Measurements from ENCODE around the gene FBXO46. TPM values are rescaled to one million over a fixed set of nuclear protein-coding genes. Genes with fewer than 3 reads are reported as not detected.

FBXO46 gene, protein sequence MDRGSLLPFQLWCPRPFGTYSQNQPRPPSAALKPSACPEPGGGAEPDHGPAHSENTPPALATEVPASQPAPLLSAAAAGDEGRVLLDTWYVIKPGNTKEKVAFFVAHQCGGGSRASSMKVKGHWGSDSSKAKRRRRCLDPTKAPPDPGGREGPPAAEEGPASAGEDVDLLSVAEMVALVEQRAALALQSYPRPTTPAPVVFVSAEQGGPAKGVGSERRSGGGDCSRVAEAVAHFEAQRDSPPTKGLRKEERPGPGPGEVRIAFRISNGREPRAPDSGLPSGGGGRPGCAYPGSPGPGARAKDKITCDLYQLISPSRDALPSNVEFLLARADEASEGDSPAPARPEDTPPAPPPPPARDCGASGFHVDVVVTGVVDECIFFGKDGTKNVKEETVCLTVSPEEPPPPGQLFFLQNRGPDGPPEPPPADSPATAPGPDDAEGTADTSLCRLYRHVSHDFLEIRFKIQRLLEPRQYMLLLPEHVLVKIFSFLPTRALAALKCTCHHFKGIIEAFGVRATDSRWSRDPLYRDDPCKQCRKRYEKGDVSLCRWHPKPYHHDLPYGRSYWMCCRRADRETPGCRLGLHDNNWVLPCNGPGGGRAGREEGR
- 19.1 TPM for total RNA-seq

- DNase-seq (ENCODE audit: low read depth in 2 of 3, low spot score in 2 of 3) = peak; percentile 76 to 98 (median 97)
These were observed at the start of gene FBXO46 for GRCh38 chr19:45730368-45731288. Gene FBXO46, minus strand, starts transcription at chr19:45730896. Its CDS starts 17,401 bp downstream, at chr19:45713495.

DNA sequence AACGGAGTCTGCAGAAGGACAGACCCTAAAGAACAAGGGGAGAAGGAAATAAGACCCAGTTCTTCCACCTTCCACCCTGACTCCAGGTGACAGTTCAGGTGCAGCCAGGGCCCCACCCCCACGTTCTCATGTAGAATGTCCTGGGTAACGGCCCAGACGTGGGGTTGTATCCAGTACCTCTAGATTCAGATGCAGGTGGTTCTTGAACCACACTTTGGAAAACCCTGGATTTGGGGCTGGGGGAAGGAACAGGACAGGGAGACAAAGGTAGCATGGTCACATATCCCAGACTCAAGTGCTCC lies 49.4 kb upstream of the FBXO46 start:
- DNase-seq (ENCODE audit: low read depth in 2 of 3, low spot score in 2 of 3) = no peak

GRCh38 chr19:45779231-45780145 lies 48.8 kb upstream of the FBXO46 start:
- peak; percentile 42 to 78 (median 74) for DNase-seq (ENCODE audit: low read depth in 2 of 3, low spot score in 2 of 3)

GRCh38 chr19:45778010-45778661 lies 47.4 kb upstream of the FBXO46 start:
- no peak for DNase-seq (ENCODE audit: low read depth in 2 of 3, low spot score in 2 of 3)

- DNase-seq (ENCODE audit: low read depth in 2 of 3, low spot score in 2 of 3) = no peak
These were observed 46.8 kb upstream of the FBXO46 start for GRCh38 chr19:45777395-45777961.

DNA sequence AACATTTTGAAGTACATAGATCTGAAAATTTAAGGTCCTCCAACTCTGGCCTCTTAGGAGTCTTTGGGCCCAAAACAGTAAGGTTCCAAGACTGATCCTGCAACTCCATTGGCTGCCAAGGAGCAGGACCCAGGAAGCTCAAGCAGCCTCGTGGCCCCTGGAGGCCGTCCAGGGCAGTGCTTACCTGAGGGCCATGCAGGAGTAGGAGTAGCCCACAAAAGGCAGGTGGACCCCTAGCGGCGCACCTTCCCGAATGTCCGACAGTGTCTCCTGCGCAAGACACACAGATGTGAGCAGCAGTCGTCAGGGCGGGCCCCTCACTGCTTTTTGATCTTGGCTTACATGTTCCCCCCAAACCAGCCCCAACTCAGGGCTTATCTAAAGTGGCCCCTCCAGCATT lies 44.1 kb upstream of the FBXO46 start:
- no peak for DNase-seq (ENCODE audit: low read depth in 2 of 3, low spot score in 2 of 3)

GRCh38 chr19:45773384-45773783 lies 42.7 kb upstream of the FBXO46 start:
- DNase-seq (ENCODE audit: low read depth in 2 of 3, low spot score in 2 of 3) = no peak

- DNase-seq (ENCODE audit: low read depth in 2 of 3, low spot score in 2 of 3) = no peak
These were observed 42.2 kb upstream of the FBXO46 start for GRCh38 chr19:45772912-45773311.

GRCh38 chr19:45772130-45772840 lies 41.6 kb upstream of the FBXO46 start:
- no peak for DNase-seq (ENCODE audit: low read depth in 2 of 3, low spot score in 2 of 3)

GRCh38 chr19:45771311-45771933 lies 40.7 kb upstream of the FBXO46 start:
- DNase-seq (ENCODE audit: low read depth in 2 of 3, low spot score in 2 of 3) = no peak

DNA sequence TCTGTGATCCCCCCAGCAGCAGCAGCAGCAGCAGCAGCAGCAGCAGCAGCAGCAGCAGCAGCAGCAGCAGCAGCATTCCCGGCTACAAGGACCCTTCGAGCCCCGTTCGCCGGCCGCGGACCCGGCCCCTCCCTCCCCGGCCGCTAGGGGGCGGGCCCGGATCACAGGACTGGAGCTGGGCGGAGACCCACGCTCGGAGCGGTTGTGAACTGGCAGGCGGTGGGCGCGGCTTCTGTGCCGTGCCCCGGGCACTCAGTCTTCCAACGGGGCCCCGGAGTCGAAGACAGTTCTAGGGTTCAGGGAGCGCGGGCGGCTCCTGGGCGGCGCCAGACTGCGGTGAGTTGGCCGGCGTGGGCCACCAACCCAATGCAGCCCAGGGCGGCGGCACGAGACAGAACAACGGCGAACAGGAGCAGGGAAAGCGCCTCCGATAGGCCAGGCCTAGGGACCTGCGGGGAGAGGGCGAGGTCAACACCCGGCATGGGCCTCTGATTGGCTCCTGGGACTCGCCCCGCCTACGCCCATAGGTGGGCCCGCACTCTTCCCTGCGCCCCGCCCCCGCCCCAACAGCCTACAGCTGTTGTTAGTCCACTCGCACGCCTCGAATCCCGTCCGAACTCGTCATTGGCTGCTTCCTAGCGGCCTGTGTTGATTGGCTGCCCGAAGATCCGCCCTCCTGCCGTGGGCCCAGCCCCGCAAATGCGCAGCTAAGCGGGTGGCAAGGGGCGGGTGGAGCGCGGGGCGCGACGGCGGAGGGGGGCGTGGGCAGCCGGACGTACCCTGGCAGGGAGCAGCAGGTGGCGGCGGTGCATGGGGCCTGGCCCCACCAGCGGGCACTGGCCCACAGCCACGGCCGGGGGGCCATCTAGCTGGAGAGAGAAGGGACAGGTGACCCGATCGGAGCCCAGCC lies 39.8 kb upstream of the FBXO46 start:
- peak; percentile 84 to 96 (median 94) for DNase-seq (ENCODE audit: low read depth in 2 of 3, low spot score in 2 of 3)

- peak in 2 of 3 donors; percentile 65 to 74 for DNase-seq (ENCODE audit: low read depth in 2 of 3, low spot score in 2 of 3)
These were observed 39.1 kb upstream of the FBXO46 start for GRCh38 chr19:45769821-45770191.

- DNase-seq (ENCODE audit: low read depth in 2 of 3, low spot score in 2 of 3) = peak; percentile 92 to 96 (median 95)
These were observed 38.5 kb upstream of the FBXO46 start, which contains the start of gene SIX5 for GRCh38 chr19:45768984-45769782. Gene SIX5, minus strand, starts transcription at chr19:45769252. Its CDS starts 408 bp downstream, at chr19:45768844.

GRCh38 chr19:45768655-45768983 lies 37.9 kb upstream of the FBXO46 start:
- DNase-seq (ENCODE audit: low read depth in 2 of 3, low spot score in 2 of 3) = no peak

DNA sequence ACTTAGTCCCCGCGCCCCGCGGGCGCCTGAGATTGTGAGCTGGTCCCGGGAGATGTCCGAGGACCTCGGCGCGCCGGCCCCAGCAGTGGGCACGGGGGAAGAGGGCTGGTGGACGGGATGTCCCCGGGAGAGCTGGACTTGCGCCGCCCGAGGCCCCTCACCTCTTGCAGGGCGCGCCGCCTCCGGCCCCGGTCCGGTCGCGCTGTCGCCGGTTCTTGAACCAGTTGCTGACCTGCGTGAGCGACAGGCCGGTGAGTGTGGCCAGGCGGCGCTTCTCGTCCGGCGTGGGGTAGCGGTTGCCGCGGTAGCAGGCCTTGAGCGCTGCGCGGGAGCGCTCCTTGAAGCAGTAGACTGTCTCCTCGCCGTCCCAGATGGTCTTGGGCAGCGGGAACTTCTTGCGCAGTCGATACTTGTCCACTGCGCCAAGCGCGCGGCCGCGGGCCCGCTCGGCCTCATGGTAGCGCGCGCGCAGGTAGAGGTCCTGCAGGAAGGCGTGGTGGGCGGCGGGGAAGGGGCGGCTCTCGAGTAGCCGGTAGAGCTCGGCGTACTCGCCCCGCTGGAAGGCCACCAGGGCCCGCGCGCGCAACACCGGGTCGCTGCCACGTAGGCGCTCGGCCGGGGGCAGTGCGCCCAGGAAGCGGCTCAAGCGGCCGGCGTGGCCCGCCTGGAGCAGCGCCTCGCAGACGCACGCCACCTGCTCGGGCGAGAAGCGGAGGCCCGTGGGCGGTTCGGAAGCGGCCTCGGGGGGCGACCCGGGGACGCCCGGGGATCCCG lies 37.4 kb upstream of the FBXO46 start:
- no peak for DNase-seq (ENCODE audit: low read depth in 2 of 3, low spot score in 2 of 3)

DNA sequence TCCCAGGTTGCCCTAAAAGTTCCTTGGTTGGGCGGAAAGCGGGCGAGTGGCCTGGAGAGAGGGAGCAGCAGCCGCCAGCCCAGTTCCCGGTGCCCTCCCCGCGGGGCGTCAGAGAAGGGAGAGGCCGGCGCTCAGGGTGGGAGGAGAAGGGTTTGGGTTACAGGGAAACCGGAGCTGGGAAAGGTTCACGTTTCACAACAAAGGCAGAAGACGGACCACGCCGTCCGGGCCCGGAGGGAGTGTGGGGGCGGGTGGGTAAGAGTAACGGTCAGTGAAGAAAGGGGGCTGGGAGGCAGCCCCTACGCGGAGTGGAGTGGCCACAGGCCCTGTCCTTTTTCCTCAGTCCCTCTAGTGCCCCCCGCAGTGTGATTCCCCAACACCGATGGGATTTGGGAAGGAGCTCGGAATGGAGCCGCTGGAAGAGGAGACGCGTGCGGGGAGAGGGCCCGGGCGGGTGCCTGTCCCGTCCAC lies 36.7 kb upstream of the FBXO46 start:
- DNase-seq (ENCODE audit: low read depth in 2 of 3, low spot score in 2 of 3) = no peak
